HG03064 (cell line): ENCODE results near the gene JDP2.
"Not testable (repeated sequence)": the region's sequence is repeated elsewhere in the genome, so short reads cannot be mapped to it uniquely, and the experiment has no call there.

Source experiments
- ATAC-seq: cut with Tn5 transposase; IDR thresholded peaks from one replicate; pipeline ENCODE4 v1.9.1; 2021; ENCODE audit warnings: low read depth; ENCODE audit not compliant: unreplicated experiment

Gene JDP2

GRCh38 chr14:75427482-75428229 lies at the start of gene JDP2:
Gene JDP2, plus strand, starts transcription at chr14:75428022. Its CDS starts 9,899 bp downstream, at chr14:75437921.
- no peak for ATAC-seq

- no peak for ATAC-seq
These were observed 48.4 kb upstream of the JDP2 start for GRCh38 chr14:75379246-75379929.

GRCh38 chr14:75379930-75380270 lies 47.9 kb upstream of the JDP2 start:
- no peak for ATAC-seq

GRCh38 chr14:75380656-75381055 lies 47.2 kb upstream of the JDP2 start:
- ATAC-seq, result no peak

GRCh38 chr14:75381642-75382041 lies 46.2 kb upstream of the JDP2 start:
- no peak for ATAC-seq

- ATAC-seq, result not testable (repeated sequence)
These were observed 44.6 kb upstream of the JDP2 start for GRCh38 chr14:75383219-75383618.

GRCh38 chr14:75383721-75384120 lies 44.1 kb upstream of the JDP2 start:
- ATAC-seq, result no peak

GRCh38 chr14:75389679-75390078 lies 38.1 kb upstream of the JDP2 start:
- no peak for ATAC-seq

- ATAC-seq, result no peak
These were observed 37.6 kb upstream of the JDP2 start for GRCh38 chr14:75390183-75390582.

- ATAC-seq, result no peak
These were observed 35.9 kb upstream of the JDP2 start for GRCh38 chr14:75391953-75392352.

- no peak for ATAC-seq
These were observed 34.9 kb upstream of the JDP2 start for GRCh38 chr14:75392686-75393641.

GRCh38 chr14:75393794-75394193 lies 34.0 kb upstream of the JDP2 start:
- ATAC-seq, result no peak

- no peak for ATAC-seq
These were observed 32.0 kb upstream of the JDP2 start for GRCh38 chr14:75395862-75396261.

GRCh38 chr14:75399321-75399720 lies 28.5 kb upstream of the JDP2 start:
- ATAC-seq, result no peak

- no peak for ATAC-seq
These were observed 27.7 kb upstream of the JDP2 start for GRCh38 chr14:75399843-75400775.

GRCh38 chr14:75401361-75401760 lies 26.5 kb upstream of the JDP2 start:
- no peak for ATAC-seq

GRCh38 chr14:75402867-75403413 lies 24.9 kb upstream of the JDP2 start:
- no peak for ATAC-seq

- ATAC-seq, result no peak
These were observed 23.0 kb upstream of the JDP2 start for GRCh38 chr14:75404847-75405246.

GRCh38 chr14:75406102-75406501 lies 21.7 kb upstream of the JDP2 start:
- ATAC-seq, result no peak

GRCh38 chr14:75406856-75407255 lies 21.0 kb upstream of the JDP2 start:
- no peak for ATAC-seq
